Osteoblast (primary cell): Measurements from ENCODE around the gene PLAGL1. TPM values are rescaled to one million over a fixed set of nuclear protein-coding genes. Genes with fewer than 3 reads are reported as not detected.

Experiments
- DNase-seq: peaks from one replicate; pipeline ENCODE4 v3.0.0; 2011; ENCODE audit warnings: low spot score, mixed read lengths; ENCODE audit not compliant: insufficient read length; ENCODE audit errors: missing footprints
- H2AFZ ChIP-seq: 2 replicates; pipeline ENCODE4 v1.6.0; 2011; ENCODE audit warnings: mild to moderate bottlenecking, low read length
- H3K27ac ChIP-seq: 2 replicates; pipeline ENCODE4 v1.5.1; 2011; ENCODE audit warnings: mild to moderate bottlenecking, low read depth, low read length, moderate library complexity
- H3K27me3 ChIP-seq: 2 replicates; pipeline ENCODE4 v1.6.0; 2012; ENCODE audit warnings: mild to moderate bottlenecking, control low read depth, inconsistent platforms, low read length, moderate library complexity; ENCODE audit not compliant: insufficient read depth
- H3K36me3 ChIP-seq: 2 replicates; pipeline ENCODE4 v1.5.1; 2011; ENCODE audit warnings: mild to moderate bottlenecking, low read length, control low read depth, moderate library complexity; ENCODE audit not compliant: insufficient read depth
- H3K4me1 ChIP-seq: 2 replicates; pipeline ENCODE4 v1.5.1; 2011; ENCODE audit warnings: mild to moderate bottlenecking, low read length, control low read depth, moderate library complexity; ENCODE audit not compliant: insufficient read depth
- H3K4me2 ChIP-seq: 2 replicates; pipeline ENCODE4 v1.6.0; 2011; ENCODE audit warnings: mild to moderate bottlenecking, low read length; ENCODE audit not compliant: insufficient read depth
- H3K4me3 ChIP-seq: fragments of 200-600 bp; sonication (generic); 3 replicates; pipeline ENCODE4 v1.5.1; 2012; ENCODE audit warnings: mild to moderate bottlenecking, low read length, inconsistent platforms; ENCODE audit not compliant: insufficient read depth
- H3K79me2 ChIP-seq: 2 replicates; pipeline ENCODE4 v1.6.0; 2012; ENCODE audit warnings: mild to moderate bottlenecking, low read length, control low read depth, inconsistent platforms; ENCODE audit not compliant: insufficient read depth
- H3K9me3 ChIP-seq: 2 replicates; pipeline ENCODE4 v1.5.1; 2011; ENCODE audit warnings: low read depth, low read length, control low read depth
- H4K20me1 ChIP-seq: 2 replicates; pipeline ENCODE4 v1.6.0; 2012; ENCODE audit warnings: mild to moderate bottlenecking, low read length, control low read depth; ENCODE audit not compliant: insufficient read depth
- total RNA-seq: library from RNA; depleted of rRNA; stranded (reverse); fragments of >200 nt; gene quantifications from 2 replicates; pipeline ENCODE4 v1.2.3, GENCODE V29; 2012
- TF ChIP-seq, protein P1 (sequence below): IDR thresholded peaks from 2 replicates; pipeline ENCODE4 v1.5.1; 2011; ENCODE audit warnings: mild to moderate bottlenecking, low read depth, low read length, moderate library complexity; ENCODE audit errors: extremely low read depth

Gene PLAGL1
- total RNA-seq, 1 donor: 16.6 TPM

DNA sequence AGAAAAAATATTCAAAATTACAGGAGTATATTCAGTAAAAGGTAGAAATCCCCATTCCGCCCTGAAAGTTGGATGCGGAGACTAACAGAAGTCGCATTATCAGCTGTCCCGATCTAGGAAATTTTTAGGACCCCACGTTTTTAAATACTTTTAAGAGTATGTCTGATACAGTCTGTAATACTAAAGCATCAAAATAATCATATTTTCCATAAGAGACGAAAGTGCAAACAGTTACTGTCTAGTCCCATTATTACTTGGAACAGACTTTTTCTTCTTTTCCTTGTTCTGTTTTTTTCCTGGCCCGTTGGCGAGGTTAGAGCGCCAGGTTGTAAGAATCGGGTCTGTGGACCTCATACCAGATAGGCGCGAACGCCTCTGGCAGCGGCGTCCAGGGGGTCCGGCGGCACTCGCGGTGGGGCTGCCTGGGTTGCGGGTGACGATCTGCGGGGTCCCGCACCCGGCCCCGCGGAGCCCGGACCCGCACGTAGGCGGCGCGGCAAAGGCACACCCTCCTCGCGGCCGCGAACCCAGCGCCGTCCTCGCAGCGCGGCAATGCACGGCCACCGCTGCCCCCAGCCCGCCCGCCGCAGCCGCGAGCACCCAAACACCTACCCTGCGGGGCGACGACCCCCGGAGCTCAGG is 460 bp downstream of the PLAGL1 start:
- peak overlapping the region; percentile 68 for H3K27ac ChIP-seq

DNA sequence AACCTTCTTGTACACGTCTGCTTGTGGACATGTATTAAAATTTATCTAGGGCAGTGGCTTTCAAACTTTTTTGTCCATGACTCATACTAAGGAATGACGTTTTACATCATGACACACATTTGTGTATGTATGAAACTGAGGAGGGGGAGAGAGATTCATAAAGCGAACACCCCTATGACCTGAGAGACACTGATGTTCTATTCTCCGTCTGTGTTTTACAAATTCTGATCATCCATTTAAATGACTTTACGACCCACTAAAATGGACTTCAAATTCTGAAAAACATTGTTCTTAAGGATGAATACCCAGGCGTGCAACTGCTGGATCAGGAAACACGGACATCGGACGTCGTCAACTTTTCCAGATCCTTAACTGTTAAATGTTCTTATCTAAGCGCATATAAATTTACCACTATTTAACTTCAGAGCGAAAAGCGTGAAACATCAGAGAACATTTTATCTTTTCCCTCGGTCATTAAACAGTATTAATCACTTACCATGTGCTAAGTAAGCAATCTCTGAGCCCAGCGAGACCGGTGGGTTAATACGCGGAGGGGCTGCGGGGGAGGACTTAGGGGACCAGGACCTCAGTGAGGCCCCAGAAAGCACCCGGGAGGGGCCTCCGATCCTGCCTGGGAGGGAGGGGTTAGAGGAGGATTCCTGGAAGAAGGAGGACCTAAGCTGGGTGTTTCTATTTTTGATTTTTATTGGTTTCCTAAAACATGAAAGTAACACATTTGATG is 1.2 kb downstream of the PLAGL1 start:
- Histone ChIP-seq H3K36me3 (no peaks in the 10 kb centered on the region), H3K27ac (peak overlapping the region; percentile 68), H3K4me1 (peaks cover 6% of the 10 kb centered on the region), H2AFZ (peak overlapping the region; percentile 43), H3K4me2 (peak overlapping the region; percentile 75), H3K27me3 (no peaks in the 10 kb centered on the region), H3K4me3 (peak overlapping the region; percentile 75), H4K20me1 (no peaks in the 10 kb centered on the region), H3K79me2 (peaks cover 25% of the 10 kb centered on the region), H3K9me3 (no peaks in the 10 kb centered on the region)
- TF ChIP-seq, protein P1, sequence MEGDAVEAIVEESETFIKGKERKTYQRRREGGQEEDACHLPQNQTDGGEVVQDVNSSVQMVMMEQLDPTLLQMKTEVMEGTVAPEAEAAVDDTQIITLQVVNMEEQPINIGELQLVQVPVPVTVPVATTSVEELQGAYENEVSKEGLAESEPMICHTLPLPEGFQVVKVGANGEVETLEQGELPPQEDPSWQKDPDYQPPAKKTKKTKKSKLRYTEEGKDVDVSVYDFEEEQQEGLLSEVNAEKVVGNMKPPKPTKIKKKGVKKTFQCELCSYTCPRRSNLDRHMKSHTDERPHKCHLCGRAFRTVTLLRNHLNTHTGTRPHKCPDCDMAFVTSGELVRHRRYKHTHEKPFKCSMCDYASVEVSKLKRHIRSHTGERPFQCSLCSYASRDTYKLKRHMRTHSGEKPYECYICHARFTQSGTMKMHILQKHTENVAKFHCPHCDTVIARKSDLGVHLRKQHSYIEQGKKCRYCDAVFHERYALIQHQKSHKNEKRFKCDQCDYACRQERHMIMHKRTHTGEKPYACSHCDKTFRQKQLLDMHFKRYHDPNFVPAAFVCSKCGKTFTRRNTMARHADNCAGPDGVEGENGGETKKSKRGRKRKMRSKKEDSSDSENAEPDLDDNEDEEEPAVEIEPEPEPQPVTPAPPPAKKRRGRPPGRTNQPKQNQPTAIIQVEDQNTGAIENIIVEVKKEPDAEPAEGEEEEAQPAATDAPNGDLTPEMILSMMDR: no peak
- DNase-seq: peak; percentile 88

More for the DNA sequence above, 460 bp downstream of the PLAGL1 start:
- H4K20me1 ChIP-seq: no peaks in the 10 kb centered on the region
- peak overlapping the region; percentile 75 for H3K4me3 ChIP-seq
- peak; percentile 26 for DNase-seq
- H3K9me3 ChIP-seq: no peaks in the 10 kb centered on the region
- H3K4me1 ChIP-seq: peaks cover 6% of the 10 kb centered on the region
- H3K4me2 ChIP-seq: peak overlapping the region; percentile 75
- TF ChIP-seq, protein P1: no peak
- peak overlapping the region; percentile 43 for H2AFZ ChIP-seq
- no peaks in the 10 kb centered on the region for H3K36me3 ChIP-seq
- peaks cover 22% of the 10 kb centered on the region for H3K79me2 ChIP-seq
- no peaks in the 10 kb centered on the region for H3K27me3 ChIP-seq

DNA sequence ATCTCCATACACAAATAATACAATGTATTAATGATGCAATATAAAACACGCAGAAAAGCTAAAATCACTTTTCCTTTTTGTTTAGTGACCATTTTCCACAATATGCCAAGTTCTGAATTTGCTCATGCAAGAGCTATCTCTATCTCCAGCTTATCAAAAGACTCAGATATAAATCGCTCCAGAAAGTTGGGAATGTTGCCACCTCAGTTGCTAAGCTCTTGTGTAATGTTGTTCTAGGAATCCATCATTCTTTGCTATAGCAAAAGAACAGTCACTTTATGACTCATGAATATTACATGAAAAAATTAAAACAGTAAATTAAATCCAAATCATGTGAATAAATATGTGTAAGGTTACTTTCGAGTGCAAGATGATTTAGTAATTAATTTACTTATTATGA is 8.7 kb downstream of the PLAGL1 start:
- Histone ChIP-seq H4K20me1 (no peaks in the 10 kb centered on the region), H3K27me3 (no peaks in the 10 kb centered on the region), H3K4me3 (no peak overlapping the region), H3K27ac (peak overlapping the region; percentile 46), H3K4me2 (peak overlapping the region; percentile 17), H3K4me1 (no peaks in the 10 kb centered on the region), H3K36me3 (no peaks in the 10 kb centered on the region), H2AFZ (no peak overlapping the region), H3K79me2 (peaks cover 55% of the 10 kb centered on the region), H3K9me3 (no peaks in the 10 kb centered on the region)
- peak; percentile 57 for DNase-seq
- TF ChIP-seq, protein P1: no peak

DNA sequence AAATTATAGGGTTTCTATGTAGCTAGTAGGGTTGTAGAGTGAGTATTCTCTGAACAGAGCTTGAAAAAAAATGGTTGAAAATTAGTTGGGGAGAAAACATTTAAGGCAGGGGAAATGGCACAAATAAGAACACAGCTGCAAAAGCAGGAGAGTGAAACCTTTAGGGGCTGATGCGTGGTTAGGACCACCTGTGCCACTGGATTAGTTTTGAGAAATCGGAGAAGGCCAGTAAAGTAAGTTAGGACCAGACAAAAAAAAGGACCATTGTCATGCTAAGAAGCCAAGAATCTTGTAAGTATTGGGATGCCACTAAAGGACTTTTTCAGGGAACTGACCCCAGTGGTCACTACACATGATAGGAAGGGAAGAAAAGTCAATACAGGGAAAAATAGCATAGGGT is 9.4 kb downstream of the PLAGL1 start:
- Histone ChIP-seq H2AFZ (no peak overlapping the region), H3K9me3 (no peaks in the 10 kb centered on the region), H4K20me1 (no peaks in the 10 kb centered on the region), H3K79me2 (peaks cover 50% of the 10 kb centered on the region), H3K27me3 (no peaks in the 10 kb centered on the region), H3K4me3 (no peak overlapping the region), H3K27ac (peak overlapping the region; percentile 46), H3K4me1 (no peaks in the 10 kb centered on the region), H3K4me2 (no peak overlapping the region), H3K36me3 (no peaks in the 10 kb centered on the region)
- no peak for DNase-seq
- TF ChIP-seq, protein P1: no peak
